ENCODE data around the gene DNASE1.

The DNASE1 gene

DNA sequence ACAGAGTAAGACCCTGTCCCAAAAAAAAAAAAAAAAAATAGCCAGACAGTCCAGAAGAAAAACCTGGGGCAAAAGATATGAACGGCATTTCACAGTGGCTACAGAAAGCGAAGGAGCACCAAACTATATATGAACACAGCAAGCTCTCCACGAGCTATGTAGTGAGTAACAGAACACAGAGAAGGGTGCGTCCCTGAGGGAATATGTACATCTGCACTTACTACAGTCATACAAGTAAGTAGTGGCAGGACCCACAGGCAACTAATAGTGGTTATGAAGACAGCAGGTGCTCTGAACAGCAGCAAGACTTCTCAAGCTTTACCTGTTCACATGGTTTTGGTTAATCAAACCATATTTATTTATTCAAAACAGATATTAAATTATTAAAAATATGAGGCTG, 47.0 kb downstream of the DNASE1 start:
- no peak for DNase-seq

DNA sequence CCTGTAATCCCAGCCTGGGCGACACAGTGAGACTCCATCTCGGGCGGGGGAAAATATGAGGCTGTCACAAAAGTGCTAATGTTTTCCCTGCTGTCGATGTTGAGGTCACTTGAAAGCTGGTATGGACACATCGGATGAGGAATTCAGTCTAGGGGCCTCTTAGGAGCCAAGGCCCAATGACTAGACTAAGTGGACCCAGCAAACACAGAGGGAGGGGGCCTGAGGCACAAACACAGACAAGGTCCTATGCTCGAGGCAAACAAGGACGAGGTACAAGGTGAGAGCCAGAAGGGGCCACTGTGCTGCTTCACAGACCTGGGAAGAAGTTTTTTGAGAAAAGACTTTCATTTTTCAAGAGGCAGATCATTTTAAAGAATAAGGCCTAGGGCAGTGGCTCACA, 47.6 kb downstream of the DNASE1 start:
- DNase-seq = no peak

DNA sequence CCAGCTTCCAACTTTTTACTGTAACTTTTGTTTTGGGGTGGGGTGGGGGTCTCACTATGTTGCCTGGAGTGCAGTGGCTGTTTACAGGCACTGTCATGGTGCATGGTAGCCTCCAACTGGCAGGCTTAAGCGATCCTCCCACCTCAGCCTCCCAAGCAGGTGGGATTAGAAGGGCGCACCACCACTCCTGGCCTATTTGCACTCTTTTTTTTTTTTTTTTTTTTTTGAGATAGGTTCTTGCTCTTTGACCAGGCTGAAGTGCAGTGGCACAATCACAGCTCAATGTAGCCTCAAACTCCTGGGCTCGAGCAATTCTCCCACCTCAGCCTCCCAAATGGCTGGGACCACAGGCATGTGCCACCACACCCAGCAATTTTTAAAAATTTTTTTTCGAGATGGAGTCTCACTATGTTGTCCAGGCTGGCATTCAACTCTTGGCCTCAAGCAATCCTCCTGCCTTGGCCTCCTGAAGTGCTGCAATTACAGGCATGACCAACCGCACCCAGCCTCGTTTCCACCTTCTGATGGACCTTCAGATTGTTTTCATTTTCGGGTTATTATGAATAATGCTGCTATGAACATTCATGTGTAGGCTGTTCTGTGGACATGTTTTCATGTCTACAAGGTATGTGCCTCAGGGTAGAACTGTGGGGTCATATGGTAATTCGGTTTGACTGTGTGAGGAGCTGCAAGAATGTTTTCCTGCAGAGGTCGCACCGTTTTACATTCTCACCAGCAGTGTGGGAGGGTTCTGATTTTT, 51.9 kb downstream of the DNASE1 start:
- DNase-seq = no peak

Data from activated gamma-delta T cell treated with Interleukin-2 at 50 U/mL for 16 hours (primary cell).